DMS53 (cell line): Measurements from ENCODE around the gene PRX.
"Not testable (repeated sequence)": the region's sequence is repeated elsewhere in the genome, so short reads cannot be mapped to it uniquely, and the experiment has no call there.

Source experiments
- DNase-seq: peaks from one replicate; lab custom pipeline; 2025; lab: John Stamatoyannopoulos, UW

Gene PRX

DNA sequence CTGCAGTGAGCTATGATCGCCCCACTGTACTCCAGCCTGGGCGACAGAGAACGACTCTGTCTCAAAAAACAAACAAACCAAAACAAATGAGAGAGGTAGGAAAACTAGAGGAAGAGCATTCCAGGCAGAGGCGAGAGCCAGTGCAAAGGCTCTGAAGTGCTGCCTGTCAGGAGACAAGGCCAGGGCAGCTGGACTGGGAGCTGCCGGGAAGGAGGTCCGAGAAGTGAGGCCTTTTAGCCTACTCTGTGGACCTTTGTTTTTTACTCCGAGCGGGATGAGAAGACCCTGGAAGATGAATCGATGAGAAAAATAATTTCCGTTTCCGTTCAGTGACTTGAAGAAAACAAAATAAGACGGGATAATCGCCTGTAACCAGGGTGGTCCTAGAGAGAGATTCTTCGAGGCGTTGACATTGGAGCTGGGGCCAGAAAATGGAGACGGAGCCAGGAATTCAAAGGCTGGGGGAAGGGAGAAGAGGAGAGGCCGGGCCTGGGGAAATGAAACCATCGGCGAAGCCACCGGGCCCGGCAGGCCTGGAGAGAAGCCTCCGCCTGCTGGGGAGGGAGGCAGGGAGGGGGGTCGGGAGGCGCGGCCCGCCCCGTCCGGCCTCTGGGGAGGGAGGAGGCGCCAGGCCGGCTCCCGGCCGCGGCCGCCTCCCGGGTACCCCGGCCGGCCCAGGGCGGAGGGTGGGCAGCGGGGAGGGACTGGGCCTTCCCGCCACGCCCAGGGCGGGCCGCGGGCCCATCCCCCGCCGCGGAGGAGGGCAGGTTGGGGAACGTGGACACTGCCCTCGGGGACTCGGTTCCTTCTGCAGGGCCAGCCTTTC lies 20.4 kb upstream of the PRX start:
- peak; percentile 98 for DNase-seq

DNA sequence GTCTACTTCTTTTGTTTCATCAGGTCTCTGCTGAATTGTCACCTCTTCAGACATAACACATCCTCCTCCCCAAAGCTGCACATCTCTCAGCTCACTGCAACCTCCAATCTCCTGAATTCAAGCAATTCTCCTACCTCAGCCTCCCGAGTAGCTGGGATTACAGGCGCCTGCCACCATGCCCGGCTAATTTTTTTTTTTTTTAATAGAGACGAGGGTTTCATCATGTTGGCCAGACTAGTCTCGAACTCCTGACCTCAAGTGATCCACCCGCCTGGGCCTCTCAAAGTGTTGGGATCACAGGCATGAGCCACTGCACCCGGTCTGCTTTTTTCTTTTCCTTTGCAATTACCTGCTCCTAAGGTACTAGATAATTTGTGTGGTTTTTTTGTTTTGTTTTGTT lies 19.6 kb upstream of the PRX start:
- DNase-seq, result peak; percentile 59

DNA sequence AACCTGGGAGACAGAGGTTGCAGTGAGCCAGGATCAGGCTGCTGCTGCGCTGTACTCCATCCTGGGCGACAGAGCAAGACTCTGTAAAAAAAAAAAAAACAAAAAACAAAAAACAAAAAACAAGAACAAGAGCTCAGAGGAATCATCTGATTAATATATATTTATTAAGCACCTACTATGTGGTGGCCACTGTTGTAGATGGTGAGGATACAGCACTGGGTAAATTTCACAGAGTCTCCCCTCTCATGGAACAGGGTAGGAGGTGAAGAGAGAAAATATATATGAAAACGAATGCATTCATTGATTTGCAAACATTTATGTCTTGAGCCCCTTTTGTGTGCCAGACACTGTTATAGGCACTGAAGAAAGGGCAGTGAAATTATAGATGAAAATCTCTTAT lies 18.5 kb upstream of the PRX start:
- DNase-seq, result no peak

DNA sequence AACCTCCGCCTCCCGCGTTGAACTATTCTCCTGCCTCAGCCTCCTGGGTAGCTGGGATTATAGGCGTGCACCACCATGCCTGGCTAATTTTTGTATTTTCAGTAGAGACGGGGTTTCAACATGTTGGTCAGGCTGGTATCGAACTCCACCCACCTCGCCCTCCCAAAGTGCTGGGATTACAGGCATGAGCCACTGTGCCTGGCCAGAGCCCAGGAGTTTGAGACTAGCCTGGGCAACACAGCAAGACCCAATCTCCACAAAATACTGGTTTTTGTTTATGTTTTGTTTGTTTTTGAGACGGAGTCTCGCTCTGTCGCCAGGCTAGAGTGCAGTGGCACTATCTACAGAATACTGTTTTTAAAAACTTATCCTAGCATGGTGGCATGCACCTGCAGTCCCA lies 17.1 kb upstream of the PRX start:
- not testable (repeated sequence) for DNase-seq

DNA sequence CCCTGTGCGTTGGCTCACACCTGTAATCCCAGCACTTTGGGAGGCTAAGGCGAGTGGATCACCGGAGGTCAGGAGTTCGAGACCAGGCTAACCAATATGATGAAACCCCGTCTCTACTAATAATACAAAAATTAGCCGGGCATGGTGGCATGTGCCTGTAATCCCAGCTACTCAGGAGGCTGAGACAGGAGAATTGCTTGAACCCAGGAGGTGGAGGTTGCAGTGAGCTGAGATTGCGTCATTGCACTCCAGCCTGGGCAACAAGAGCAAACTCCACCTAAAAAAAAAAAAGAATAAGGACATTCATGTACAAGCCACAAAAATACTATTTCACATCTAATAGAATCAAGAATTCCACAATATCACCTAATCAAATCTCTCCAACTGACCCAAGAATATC lies 15.0 kb upstream of the PRX start:
- DNase-seq, result not testable (repeated sequence)

DNA sequence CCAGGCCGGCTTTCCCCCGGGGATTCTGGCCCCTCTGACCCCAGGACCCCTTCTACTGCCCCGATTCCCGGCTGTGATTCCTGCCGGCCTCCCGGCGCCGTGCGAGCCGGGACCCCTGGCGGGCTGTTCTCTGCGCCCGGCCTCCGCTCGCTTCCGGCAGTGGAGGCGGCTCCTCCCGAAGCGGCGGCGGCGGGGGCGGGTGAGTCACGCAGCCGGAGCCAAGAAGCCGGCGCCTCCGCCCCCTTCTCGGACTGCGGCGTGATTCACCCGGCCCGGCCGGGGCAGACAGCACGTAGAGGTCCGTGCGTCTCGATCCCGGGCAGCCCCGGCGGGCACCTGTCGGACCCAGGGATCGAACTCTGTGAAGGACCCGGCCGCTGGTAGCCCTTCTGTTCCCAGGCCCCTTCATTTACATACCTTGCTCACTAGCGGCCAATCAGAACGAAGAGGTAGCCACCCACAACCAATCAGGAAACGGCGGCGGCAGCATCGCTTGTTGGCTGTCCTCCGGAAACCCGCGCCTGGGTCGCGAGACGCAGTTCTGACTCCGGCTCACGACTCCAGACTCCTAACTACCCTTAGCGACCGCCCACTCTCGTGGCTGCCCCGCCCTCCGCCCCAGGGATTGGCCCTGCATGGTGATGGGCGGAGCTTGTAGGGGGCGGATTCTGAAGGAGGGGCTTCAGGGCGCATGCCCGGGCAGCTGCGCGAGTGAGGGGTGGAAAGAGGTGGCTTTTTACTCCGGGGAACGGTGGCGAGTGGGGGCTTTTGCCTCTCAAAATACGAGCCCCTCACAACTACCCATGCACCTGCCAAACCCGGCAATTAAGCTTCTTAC lies 12.5 kb upstream of the PRX start, which contains the start of gene SERTAD1:
SERTAD1 (minus strand) TSS at position 543 of the 838 bp plus-strand sequence. CDS start 2,446 bp downstream, outside the sequence.
- DNase-seq, result peak; percentile 100

DNA sequence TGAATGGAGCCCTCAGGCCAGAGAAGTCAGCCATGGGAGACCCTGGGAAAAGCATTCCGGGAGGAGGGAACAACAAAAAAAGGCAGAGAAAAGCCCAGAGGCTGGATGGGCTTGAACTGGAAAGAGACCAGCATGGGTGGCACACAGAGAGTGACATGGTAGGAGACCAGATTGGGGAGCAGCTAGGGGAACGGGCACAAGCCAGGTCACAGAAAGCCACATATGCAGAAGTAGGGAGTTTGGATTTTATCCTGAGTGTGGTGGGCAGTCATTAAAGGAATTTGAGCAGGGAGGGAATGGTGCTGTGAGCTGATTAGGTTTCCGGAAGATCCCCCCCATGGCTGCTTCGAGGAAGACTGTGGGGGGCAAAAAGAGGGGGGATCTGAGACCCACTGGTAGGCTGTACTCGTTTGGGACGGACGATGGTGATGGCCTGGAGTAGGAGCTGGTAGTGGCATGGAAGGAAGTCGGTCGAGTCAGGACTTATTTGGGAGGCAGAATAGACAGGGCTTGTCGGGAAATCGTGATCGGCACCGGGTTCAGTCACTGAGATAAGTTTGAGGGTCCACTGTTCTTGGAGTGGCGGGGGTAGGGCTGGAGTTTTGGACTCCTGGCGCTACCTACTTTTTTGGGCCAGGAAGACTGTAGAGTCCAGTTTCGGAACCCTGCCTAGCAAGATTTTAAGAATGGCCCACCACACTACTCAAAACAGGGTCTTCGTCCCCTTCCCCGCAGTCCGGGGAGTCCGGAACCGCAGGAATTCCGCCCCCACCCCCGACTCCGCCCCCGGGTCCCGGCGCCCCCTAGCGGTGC lies 11.7 kb upstream of the PRX start:
- peak; percentile 54 for DNase-seq

DNA sequence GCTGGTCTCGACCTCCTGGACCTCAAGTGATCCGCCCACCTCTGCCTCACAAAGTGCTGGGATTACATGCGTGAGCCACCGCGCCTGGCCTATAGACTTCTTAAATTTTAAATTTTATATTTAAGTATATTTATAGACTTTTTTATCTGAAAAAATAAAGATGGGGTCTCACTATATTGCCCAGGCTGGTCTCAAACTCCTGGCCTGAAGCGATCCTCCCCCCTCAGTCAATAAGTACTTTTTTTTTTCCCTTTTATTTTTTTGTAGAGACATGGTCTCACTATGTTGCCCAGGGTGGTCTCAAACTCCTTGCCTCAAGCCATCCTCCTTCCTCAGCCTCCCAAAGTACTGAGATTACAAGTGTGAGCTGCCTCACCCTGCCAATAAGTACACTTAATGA lies 10.8 kb upstream of the PRX start:
- no peak for DNase-seq

DNA sequence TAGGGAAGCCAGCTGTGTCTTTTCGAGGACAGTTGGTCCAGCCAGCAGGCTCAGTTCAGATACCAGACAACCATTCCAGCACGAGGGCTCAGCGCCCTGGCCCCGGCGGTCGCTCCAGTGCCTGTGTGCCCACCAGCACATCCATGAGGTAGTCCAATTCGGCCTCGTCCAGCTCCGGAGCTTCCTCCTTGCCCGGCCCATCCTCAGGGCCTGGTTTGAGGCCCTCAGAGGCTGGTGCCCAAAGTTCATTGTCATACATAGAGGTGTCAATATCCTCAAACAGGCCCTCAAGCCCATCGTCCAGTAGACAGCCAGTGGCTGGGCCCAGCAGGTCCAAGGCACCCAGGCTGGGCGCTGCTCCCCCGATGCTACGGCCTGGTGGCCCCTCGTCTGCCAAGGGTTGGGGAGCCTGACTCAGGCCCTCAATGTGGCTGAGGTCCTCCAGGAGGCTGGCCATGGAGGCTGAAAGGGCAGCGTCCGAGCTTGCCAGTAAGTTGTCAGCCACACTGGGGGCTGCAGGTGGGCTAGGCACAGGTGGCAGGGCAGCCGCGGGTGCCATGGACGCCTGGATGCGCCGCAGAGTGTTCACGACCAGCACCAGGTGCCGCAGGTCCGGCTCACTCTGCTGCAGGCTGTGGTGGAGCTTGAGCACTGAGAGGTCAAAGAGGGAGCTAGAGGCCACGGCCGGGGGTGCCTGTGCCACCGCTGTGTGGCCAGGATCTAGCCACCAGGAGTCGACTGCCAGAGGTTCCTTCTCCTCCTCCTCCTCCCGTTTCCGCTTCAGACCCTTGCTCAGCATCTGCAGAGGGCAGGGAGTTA lies 9.8 kb upstream of the PRX start:
- DNase-seq, result no peak

DNA sequence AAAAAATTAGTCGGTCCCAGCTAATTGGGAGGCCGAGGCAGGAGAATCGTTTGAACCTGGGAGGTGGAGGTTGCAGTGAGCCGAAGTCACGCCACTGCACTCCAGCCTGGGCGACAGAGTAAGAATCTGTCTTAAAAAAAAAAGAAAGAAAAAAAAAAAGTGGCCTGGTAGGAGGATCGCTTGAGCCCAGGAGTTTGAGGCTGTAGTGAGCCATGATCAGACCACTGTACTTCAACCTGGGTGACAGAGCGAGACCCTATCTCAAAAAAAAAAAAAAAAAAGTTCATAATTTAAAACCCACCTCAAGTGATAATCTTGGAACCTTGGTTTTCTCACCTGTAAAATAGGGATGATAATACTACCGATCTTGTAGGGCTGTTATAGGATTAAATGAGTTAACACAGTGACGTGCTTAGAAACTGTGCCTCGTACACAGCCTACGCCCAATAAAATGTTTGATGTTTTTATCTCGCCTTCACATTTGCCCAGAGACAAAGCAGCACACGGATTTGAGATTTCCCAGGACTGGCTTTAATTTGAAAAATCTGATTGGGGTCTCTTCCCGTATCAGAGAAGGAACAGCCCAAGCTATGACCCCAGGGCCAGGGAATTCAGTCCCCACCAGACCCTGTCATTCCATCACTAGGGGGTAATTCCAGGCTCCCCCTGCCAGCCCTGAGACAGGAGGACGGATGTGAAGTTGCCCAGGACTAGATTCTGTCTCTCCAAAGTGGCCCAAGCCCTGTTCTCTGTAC lies 9.0 kb upstream of the PRX start:
- DNase-seq, result no peak

DNA sequence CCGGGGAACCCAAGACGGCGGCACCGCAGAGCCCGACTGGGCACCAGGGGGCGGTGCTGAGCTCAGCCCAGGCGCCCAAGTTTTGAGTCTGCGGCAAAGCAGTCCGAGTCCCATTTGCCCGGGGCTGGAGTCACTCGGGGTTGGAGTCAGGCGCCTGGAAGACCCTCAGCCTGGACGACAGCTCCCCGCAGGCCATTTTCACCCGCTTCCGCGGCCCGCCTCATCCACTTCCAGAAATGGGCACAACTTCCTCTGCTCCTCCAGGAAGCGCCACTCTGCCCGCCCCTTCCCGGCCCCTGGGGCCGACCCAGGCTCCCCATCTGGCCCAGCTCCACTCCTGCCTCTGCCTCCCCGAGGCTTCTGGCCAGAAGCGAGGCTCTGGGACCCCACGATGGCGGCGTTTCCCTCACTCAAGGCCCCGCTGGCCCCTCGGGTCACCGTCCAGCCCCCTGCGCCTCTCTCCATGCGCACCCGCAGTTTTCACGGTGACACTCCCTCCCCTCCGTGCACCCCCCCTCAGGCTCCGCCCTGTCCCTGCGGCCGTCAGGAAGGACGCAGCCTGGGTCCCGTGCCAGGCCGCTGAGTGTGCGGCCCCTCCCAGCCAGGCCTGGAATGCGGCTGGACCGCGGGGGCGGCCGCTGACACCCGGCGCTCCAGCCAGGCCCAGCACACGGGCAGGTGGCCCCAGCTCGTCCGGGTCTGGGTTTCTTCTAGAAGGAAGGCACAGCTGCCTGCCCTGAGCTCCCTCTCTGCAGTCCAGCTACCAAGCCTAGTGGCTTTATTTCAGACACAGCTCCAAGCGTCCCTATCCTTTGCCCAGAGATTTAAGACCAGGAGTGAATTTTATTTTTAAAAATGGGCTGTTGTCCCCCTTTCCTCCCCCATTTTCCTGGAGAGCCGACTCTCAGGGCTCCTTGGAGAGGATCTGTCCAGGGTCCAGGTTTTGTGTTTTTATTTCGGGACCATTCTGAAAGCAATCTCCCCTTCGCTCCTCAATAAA lies 7.9 kb upstream of the PRX start:
- peak; percentile 97 for DNase-seq

DNA sequence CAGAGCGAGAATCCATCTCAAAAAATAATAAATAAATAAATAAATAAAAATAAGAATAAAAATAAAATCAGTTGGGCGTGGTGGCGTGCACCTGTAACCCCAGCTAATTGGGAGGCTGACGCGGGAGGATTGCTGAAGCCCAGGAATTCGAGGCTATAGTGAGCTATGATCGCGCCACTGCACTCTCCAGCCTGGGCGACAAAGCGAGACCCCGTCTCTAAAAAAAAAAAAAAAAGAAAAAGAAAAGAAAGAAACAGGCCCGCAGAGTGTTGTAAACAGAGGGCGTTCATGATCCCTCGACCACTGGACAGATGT lies 7.2 kb upstream of the PRX start:
- no peak for DNase-seq

DNA sequence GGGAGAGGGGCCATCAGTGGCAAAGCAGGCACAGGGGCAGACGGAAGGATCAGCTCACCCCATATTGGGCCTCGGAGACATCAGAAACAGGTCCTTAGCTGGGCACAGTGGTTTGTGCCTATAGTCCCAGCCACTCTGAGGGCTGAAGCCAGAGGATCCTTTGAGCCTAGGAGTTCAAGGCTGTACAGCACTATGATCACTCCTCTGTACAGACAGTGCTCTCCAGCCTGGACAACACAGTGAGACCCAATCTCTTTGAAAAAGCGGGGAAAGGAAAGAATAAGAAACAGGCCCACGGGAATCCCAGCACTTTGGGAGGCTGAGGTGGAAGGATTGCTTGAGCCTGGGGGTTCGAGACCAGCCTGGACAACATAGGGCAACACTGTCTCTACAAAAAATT lies 6.6 kb upstream of the PRX start:
- DNase-seq, result no peak

DNA sequence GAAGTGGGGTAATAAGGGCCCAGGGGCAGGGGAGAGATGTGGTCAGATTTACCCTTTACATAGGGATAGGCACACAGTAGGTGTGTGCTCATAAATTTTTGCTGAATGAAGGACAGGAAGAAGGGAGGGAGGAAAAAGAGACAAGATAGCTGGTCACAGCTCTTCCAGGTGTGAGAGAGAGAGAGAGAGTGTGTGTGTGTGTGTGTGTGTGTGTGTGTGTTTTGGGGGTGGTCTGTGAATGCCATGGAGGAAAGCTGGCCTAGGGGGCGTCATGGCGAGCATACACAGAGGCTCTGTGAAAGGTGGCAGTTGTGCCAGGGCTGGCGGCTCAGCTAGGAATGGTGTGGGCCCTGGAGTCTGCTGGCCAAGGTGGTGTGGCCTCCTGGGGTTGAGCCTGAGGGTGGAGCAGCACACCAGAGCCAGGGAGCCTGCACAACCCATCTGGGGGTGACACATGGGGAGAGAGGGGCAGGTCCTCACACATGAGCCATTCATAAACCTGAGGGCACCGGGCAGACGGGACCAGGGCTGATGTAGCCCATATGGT lies 6.0 kb upstream of the PRX start:
- no peak for DNase-seq

DNA sequence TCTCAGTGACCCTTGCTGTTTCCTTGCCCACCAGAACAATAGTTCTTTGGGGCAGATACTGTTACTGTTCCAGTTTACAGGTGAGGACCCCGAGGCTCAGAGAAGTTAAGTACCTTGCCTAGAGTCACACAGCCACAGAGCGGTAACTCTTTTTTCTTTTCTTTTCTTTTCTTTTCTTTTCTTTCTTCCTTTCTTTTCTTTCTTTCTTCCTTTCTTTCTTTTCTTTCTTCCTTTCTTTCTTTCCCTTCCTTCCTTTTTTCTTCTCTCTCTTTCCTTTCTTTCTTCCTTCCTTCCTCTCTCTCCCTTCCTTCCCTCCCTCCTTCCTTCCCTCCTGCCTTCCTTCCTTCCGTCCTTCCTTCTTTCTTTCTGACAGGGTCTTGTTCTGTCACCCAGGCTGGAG lies 4.9 kb upstream of the PRX start:
- no peak for DNase-seq

DNA sequence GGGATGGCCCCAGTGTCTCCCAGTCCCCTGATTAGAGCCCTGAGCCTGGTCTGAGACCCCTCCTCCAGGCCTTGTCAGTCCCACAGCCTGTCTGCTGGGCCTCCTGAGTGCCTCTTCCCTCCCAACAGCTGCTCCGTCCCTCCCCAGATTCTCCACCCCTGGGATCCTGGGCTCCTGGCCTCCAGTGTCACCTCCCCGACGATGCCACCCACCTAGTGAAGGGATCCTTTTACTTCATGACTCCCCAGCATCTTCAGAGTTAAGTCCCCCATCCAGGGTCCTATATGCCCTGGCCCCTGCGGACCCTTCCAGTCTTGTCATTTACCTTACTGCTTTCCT lies 4.4 kb upstream of the PRX start:
- DNase-seq, result no peak

DNA sequence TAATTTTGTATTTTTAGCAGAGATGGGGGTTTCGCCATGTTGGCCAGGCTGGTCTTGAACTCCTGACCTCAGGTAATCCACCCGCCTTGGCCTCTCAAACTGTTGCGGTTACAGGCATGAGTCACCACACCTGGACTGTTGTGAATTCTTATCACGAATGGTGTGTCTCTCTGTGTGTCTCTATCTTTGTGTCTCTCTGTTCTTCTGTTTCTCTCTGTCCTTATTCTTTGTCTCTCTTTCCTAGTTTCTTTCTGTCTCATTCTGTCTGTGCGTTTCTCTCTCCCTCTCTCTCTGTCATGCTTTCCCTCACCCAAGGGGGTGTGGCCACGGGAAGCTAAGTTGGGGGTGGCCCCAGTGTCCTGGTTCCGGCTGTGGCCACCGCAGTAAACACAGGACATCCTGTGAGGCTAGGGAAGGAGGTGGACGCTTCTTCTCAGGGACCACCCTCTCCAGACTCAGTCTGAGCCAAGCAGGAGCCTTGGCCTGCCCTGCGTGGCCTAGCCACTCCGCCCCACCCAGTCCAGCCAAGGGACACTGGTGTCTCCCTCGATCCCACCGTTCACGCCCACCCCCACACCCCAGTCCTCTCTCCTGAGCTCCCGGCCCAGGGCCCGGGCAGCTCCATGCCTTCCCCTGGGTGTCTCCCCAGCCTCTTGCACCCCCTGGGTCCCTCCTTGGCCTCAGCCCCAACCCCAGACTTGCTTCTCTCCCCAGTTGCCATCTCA lies 3.9 kb upstream of the PRX start:
- no peak for DNase-seq

DNA sequence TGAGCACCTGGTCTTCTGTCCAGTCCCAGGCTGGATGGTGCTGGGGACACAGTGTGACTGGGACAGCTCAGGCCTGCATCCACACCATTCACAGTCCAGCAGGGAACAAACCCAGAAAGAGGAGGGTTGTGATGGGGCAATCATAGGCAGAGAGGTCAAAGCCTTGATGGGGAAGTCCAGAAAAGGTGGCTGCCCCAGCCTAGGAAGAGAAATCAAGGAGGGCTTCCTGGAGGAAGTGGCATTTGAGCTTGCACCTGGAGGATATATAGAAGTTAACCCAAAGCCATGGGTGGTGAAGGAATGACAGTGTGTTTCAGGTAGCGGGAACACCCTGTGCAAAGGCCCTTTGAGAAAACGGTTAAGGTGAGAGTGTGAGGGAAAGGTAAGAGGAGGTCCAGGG lies 2.6 kb upstream of the PRX start:
- no peak for DNase-seq
